ENCODE data around the gene DPP6. TPM values are rescaled to one million over a fixed set of nuclear protein-coding genes. Genes with fewer than 3 reads are reported as not detected.

Gene DPP6
- polyA plus RNA-seq, 1 donor (not counting 4 experiments of a cell fraction or from before 2014, with no cell fraction given) = not detected

- Histone ChIP-seq H4K20me1 (ENCODE audit: control insufficient read depth, extremely low read depth, insufficient read depth, low read length) (no peaks in the 10 kb centered on the region), H3K4me2 (ENCODE audit: control insufficient read depth, extremely low read depth, insufficient read depth, low read depth, low read length) (no peak overlapping the region), H3K79me2 (ENCODE audit: control insufficient read depth, insufficient read depth, low read length) (no peaks in the 10 kb centered on the region), H3K9ac (ENCODE audit: control insufficient read depth, extremely low read depth, insufficient read depth, low read length) (no peak overlapping the region), H3K27ac (ENCODE audit: control insufficient read depth, insufficient read depth, low read length) (no peak overlapping the region), H3K27me3 (ENCODE audit: control insufficient read depth, extremely low read depth, insufficient read depth, low read length) (no peaks in the 10 kb centered on the region), H3K9me3 (ENCODE audit: control insufficient read depth, low read depth, low read length) (no peaks in the 10 kb centered on the region), H3K4me3 (ENCODE audit: control insufficient read depth in 2 of 3, extremely low read depth in 1 of 3, insufficient read depth in 2 of 3, low read depth in 1 of 3, low read length in 3 of 3) (no peak overlapping the region), H3K36me3 (ENCODE audit: control insufficient read depth in 2 of 2, extremely low read depth in 1 of 2, insufficient read depth in 2 of 2, low read length in 2 of 2) (no peaks in the 10 kb centered on the region), H2AFZ (ENCODE audit: control insufficient read depth, low read length) (no peak overlapping the region), H3K4me1 (ENCODE audit: control insufficient read depth, extremely low read depth, insufficient read depth, low read length) (no peaks in the 10 kb centered on the region), H3K9me1 (ENCODE audit: control insufficient read depth, extremely low read depth, insufficient read depth, low read length) (no peaks in the 10 kb centered on the region)
- FAIRE-seq = no peak
- TF ChIP-seq EZH2 (IDR thresholded peaks at IDR 0.05; ENCODE audit: low read length) (no peak), CTCF (optimal IDR thresholded peaks at IDR 0.05 in 1 of 3, IDR thresholded peaks at IDR 0.05 in 1 of 3, conservative IDR thresholded peaks at IDR 0.05 in 1 of 3; ENCODE audit: extremely low read depth in 1 of 3, insufficient read depth in 2 of 3, low read length in 3 of 3) (no peak)
- DNase-seq (ENCODE audit: low read depth, low spot score) = no peak
- dilution Hi-C loops (cut with MboI; ENCODE audit: extremely low pct_ligation_motif_present, low sequenced_read_pairs) = no loop called here
Measured at GRCh38 chr7:154532771-154533170, 480.6 kb downstream of the DPP6 start.

- dilution Hi-C loops (cut with MboI; ENCODE audit: extremely low pct_ligation_motif_present, low sequenced_read_pairs) = no loop called here
- FAIRE-seq (no peak), DNase-seq (ENCODE audit: low read depth, low spot score) (no peak)
Measured at GRCh38 chr7:154540596-154540995, 488.4 kb downstream of the DPP6 start.

More at GRCh38 chr7:154540596-154540995, 488.4 kb downstream of the DPP6 start:
- Histone ChIP-seq H3K4me3 (ENCODE audit: control insufficient read depth in 2 of 3, extremely low read depth in 1 of 3, insufficient read depth in 2 of 3, low read depth in 1 of 3, low read length in 3 of 3) (no peak overlapping the region), H2AFZ (ENCODE audit: control insufficient read depth, low read length) (no peak overlapping the region), H4K20me1 (ENCODE audit: control insufficient read depth, extremely low read depth, insufficient read depth, low read length) (no peaks in the 10 kb centered on the region), H3K79me2 (ENCODE audit: control insufficient read depth, insufficient read depth, low read length) (no peaks in the 10 kb centered on the region), H3K36me3 (ENCODE audit: control insufficient read depth in 2 of 2, extremely low read depth in 1 of 2, insufficient read depth in 2 of 2, low read length in 2 of 2) (no peaks in the 10 kb centered on the region), H3K9ac (ENCODE audit: control insufficient read depth, extremely low read depth, insufficient read depth, low read length) (no peak overlapping the region), H3K9me3 (ENCODE audit: control insufficient read depth, low read depth, low read length) (no peaks in the 10 kb centered on the region), H3K27me3 (ENCODE audit: control insufficient read depth, extremely low read depth, insufficient read depth, low read length) (no peaks in the 10 kb centered on the region), H3K4me2 (ENCODE audit: control insufficient read depth, extremely low read depth, insufficient read depth, low read depth, low read length) (no peak overlapping the region), H3K9me1 (ENCODE audit: control insufficient read depth, extremely low read depth, insufficient read depth, low read length) (no peaks in the 10 kb centered on the region), H3K4me1 (ENCODE audit: control insufficient read depth, extremely low read depth, insufficient read depth, low read length) (no peaks in the 10 kb centered on the region), H3K27ac (ENCODE audit: control insufficient read depth, insufficient read depth, low read length) (no peak overlapping the region)
- no peak for TF ChIP-seq CTCF (optimal IDR thresholded peaks at IDR 0.05 in 1 of 3, IDR thresholded peaks at IDR 0.05 in 1 of 3, conservative IDR thresholded peaks at IDR 0.05 in 1 of 3; ENCODE audit: extremely low read depth in 1 of 3, insufficient read depth in 2 of 3, low read length in 3 of 3)
- no peak for TF ChIP-seq EZH2 (IDR thresholded peaks at IDR 0.05; ENCODE audit: low read length)

Data from keratinocyte (primary cell).